ENCODE results near the gene SNED1.

Gene SNED1

DNA sequence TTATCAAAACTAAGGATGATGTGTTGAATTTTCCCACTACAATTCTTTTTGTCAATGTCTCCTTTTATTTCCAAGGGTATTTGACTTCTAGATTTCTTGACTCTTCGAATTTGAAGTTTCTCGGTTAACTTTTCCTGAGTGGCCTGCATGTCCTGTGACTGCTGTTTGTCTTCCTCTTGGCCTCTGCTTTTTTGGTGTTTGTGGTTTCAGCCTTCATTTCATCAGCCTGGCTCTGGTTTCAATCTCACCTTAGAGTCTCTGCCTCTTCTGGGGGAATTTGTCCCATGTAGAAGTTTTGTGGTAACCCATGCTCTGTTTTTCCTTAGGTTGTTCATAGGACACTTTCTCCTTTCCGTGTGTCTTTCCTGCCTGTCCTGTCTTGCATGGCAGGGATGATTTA lies 28.3 kb upstream of the SNED1 start:
- H3K4me3 ChIP-seq (replicated peaks; ENCODE audit: insufficient read depth, low read length), result no peak overlapping the region
- H3K27me3 ChIP-seq (ENCODE audit: insufficient read depth, poor library complexity, severe bottlenecking), result no peaks in the 10 kb centered on the region
- TF ChIP-seq, protein P1, sequence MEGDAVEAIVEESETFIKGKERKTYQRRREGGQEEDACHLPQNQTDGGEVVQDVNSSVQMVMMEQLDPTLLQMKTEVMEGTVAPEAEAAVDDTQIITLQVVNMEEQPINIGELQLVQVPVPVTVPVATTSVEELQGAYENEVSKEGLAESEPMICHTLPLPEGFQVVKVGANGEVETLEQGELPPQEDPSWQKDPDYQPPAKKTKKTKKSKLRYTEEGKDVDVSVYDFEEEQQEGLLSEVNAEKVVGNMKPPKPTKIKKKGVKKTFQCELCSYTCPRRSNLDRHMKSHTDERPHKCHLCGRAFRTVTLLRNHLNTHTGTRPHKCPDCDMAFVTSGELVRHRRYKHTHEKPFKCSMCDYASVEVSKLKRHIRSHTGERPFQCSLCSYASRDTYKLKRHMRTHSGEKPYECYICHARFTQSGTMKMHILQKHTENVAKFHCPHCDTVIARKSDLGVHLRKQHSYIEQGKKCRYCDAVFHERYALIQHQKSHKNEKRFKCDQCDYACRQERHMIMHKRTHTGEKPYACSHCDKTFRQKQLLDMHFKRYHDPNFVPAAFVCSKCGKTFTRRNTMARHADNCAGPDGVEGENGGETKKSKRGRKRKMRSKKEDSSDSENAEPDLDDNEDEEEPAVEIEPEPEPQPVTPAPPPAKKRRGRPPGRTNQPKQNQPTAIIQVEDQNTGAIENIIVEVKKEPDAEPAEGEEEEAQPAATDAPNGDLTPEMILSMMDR (IDR thresholded peaks at IDR 0.05; ENCODE audit: insufficient read depth, low read length), result no peak
- TF ChIP-seq POLR2AphosphoS5 (IDR thresholded peaks at IDR 0.05; ENCODE audit: low read depth) (no peak), SPI1 (IDR thresholded peaks at IDR 0.05; ENCODE audit: borderline replicate concordance, low read depth) (no peak), GABPA (IDR thresholded peaks at IDR 0.05; ENCODE audit: low read depth) (no peak)
- TF ChIP-seq, protein P2, sequence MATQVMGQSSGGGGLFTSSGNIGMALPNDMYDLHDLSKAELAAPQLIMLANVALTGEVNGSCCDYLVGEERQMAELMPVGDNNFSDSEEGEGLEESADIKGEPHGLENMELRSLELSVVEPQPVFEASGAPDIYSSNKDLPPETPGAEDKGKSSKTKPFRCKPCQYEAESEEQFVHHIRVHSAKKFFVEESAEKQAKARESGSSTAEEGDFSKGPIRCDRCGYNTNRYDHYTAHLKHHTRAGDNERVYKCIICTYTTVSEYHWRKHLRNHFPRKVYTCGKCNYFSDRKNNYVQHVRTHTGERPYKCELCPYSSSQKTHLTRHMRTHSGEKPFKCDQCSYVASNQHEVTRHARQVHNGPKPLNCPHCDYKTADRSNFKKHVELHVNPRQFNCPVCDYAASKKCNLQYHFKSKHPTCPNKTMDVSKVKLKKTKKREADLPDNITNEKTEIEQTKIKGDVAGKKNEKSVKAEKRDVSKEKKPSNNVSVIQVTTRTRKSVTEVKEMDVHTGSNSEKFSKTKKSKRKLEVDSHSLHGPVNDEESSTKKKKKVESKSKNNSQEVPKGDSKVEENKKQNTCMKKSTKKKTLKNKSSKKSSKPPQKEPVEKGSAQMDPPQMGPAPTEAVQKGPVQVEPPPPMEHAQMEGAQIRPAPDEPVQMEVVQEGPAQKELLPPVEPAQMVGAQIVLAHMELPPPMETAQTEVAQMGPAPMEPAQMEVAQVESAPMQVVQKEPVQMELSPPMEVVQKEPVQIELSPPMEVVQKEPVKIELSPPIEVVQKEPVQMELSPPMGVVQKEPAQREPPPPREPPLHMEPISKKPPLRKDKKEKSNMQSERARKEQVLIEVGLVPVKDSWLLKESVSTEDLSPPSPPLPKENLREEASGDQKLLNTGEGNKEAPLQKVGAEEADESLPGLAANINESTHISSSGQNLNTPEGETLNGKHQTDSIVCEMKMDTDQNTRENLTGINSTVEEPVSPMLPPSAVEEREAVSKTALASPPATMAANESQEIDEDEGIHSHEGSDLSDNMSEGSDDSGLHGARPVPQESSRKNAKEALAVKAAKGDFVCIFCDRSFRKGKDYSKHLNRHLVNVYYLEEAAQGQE (IDR thresholded peaks at IDR 0.05; ENCODE audit: insufficient replicate concordance, low read depth), result no peak

DNA sequence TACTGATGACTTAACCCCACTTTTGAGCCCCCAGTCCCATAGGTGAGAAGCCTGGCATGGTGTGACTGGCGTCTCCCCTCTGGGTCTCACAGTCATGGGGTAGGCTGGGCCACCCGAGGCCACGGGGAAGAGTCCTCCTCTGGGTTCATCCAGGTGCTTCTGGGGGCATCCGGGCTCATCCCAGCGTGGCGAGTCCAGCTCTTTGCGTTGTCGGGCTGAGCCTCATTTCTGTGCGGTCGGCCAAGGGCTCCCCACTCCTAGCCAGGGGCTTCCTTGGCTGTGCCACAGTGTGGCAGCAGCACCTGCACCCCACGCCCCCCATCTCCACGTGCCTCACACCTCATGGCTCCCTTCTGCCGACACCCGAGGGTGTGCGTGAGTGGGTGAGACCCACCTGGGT lies 27.6 kb upstream of the SNED1 start:
- no peaks in the 10 kb centered on the region for H3K27me3 ChIP-seq (ENCODE audit: insufficient read depth, poor library complexity, severe bottlenecking)
- H3K4me3 ChIP-seq (replicated peaks; ENCODE audit: insufficient read depth, low read length), result no peak overlapping the region
- TF ChIP-seq, protein P2 (IDR thresholded peaks at IDR 0.05; ENCODE audit: insufficient replicate concordance, low read depth), result no peak
- TF ChIP-seq POLR2AphosphoS5 (IDR thresholded peaks at IDR 0.05; ENCODE audit: low read depth) (no peak), SPI1 (IDR thresholded peaks at IDR 0.05; ENCODE audit: borderline replicate concordance, low read depth) (no peak)
- TF ChIP-seq, protein P1 (IDR thresholded peaks at IDR 0.05; ENCODE audit: insufficient read depth, low read length), result no peak
- no peak for DNase-seq (ENCODE audit: low read depth in 1 of 2, low spot score in 1 of 2)
- no peak overlapping the region for H3K27ac ChIP-seq (replicated peaks)

More for the DNA sequence above, 28.3 kb upstream of the SNED1 start:
- H3K27ac ChIP-seq (replicated peaks), result no peak overlapping the region
- no peak for DNase-seq (ENCODE audit: low read depth in 1 of 2, low spot score in 1 of 2)

DNA sequence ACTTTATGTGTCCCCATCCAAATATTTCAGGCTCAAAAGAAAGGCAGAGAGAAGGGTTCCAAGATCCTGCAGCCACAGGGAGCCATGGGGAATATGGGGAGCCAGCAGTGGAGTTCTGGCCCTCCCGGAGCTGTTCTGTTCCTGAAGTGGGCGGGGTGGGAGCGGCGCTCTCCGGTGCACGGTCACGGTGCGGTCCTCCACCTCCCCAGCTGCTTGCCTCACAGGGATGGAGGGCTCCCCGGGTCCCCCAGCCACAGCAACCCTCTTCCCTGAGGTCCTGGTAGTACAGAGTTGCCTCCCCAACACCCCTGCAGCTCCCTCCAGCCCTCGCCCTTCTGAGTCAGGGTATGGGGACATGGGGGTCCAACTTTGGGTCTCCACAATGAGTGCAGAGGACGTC lies 26.2 kb upstream of the SNED1 start:
- H3K27ac ChIP-seq (replicated peaks), result no peak overlapping the region
- no peak for TF ChIP-seq SPI1 (IDR thresholded peaks at IDR 0.05; ENCODE audit: borderline replicate concordance, low read depth)
- TF ChIP-seq, protein P2 (IDR thresholded peaks at IDR 0.05; ENCODE audit: insufficient replicate concordance, low read depth), result no peak
- no peak for TF ChIP-seq POLR2AphosphoS5 (IDR thresholded peaks at IDR 0.05; ENCODE audit: low read depth)
- TF ChIP-seq GABPA (IDR thresholded peaks at IDR 0.05; ENCODE audit: low read depth), result no peak
- TF ChIP-seq, protein P1 (IDR thresholded peaks at IDR 0.05; ENCODE audit: insufficient read depth, low read length), result no peak
- H3K4me3 ChIP-seq (replicated peaks; ENCODE audit: insufficient read depth, low read length), result no peak overlapping the region
- no peaks in the 10 kb centered on the region for H3K27me3 ChIP-seq (ENCODE audit: insufficient read depth, poor library complexity, severe bottlenecking)
- DNase-seq (ENCODE audit: low read depth in 1 of 2, low spot score in 1 of 2), result no peak
